ENCODE results near the gene EML6. TPM values are rescaled to one million over a fixed set of nuclear protein-coding genes. Genes with fewer than 3 reads are reported as not detected.

The EML6 gene
- total RNA-seq, 1 donor, result 1.1 TPM

DNA sequence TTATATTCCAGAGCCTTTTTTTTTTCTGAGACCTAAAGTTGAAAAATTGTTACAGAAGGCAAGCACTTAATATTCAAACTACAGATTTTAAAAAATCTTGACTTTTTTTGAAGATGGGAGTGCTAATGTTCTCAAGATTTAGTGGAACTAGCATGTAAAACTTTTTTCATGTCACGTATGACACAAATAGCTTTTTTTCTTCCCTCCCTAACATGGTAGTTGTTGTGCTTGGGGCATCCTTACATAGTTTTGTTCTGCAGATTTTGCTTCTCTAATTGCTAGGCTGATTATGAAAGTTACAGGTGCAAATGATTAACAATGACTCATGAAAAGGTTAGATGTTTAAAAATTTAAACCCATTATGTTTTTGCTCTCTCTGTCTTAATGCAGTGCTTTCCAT, 3.0 kb downstream of the EML6 start:
- Histone ChIP-seq H2AFZ (ENCODE audit: low read length) (no peak overlapping the region), H3K4me3 (ENCODE audit: insufficient read depth, low read length) (no peak overlapping the region), H3K4me2 (ENCODE audit: insufficient read depth, low read length) (no peak overlapping the region), H4K20me1 (ENCODE audit: insufficient read depth, low read length) (no peaks in the 10 kb centered on the region), H3K36me3 (ENCODE audit: insufficient read depth, low read length) (no peaks in the 10 kb centered on the region), H3K79me2 (ENCODE audit: insufficient read depth, low read length) (no peaks in the 10 kb centered on the region), H3K4me1 (ENCODE audit: insufficient read depth, low read length) (peaks cover 28% of the 10 kb centered on the region), H3K27ac (ENCODE audit: low read depth, low read length) (no peak overlapping the region), H3K27me3 (ENCODE audit: insufficient read depth, low read length) (peaks cover 23% of the 10 kb centered on the region), H3K9me3 (ENCODE audit: low read depth, low read length) (no peaks in the 10 kb centered on the region)
- DNase-seq (ENCODE audit: insufficient read length, low spot score, missing footprints), result no peak
- no peak for TF ChIP-seq CTCF (IDR thresholded peaks at IDR 0.05; ENCODE audit: extremely low read depth, low read depth, low read length)

- H3K79me2 ChIP-seq (ENCODE audit: insufficient read depth, low read length), result no peaks in the 10 kb centered on the region
- no peak for TF ChIP-seq CTCF (IDR thresholded peaks at IDR 0.05; ENCODE audit: extremely low read depth, low read depth, low read length)
Measured at GRCh38 chr2:54726940-54727339, 3.5 kb downstream of the EML6 start.

DNA sequence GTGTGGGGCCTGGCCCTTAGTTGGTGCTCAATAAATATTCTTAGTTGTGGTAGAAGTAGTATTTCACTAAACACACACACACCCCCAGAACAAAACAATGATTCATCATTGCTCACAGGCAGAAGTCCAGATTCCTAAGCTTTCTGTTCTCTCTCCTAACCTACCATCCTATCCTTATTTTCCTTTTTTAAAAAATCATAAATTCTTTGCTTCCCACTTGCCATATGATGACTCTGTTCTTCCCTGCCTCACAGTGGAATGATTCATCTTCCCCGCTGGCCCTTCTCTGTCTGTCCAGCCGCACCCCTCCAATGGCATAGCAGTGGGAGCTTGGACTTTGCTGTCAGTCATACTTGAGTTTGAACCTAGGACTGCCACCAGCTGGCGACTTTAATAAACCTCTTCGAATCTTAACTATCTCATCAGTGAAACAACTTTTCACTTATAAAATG, 5.2 kb downstream of the EML6 start:
- no peaks in the 10 kb centered on the region for H3K36me3 ChIP-seq (ENCODE audit: insufficient read depth, low read length)
- H3K27me3 ChIP-seq (ENCODE audit: insufficient read depth, low read length), result peaks cover 23% of the 10 kb centered on the region
- peak; percentile 25 for TF ChIP-seq CTCF (IDR thresholded peaks at IDR 0.05; ENCODE audit: extremely low read depth, low read depth, low read length)
- peak overlapping the region; percentile 31 for H3K27ac ChIP-seq (ENCODE audit: low read depth, low read length)
- no peaks in the 10 kb centered on the region for H3K79me2 ChIP-seq (ENCODE audit: insufficient read depth, low read length)
- peak; percentile 96 for DNase-seq (ENCODE audit: insufficient read length, low spot score, missing footprints)
- no peak overlapping the region for H3K4me3 ChIP-seq (ENCODE audit: insufficient read depth, low read length)
- peak overlapping the region; percentile 34 for H3K4me2 ChIP-seq (ENCODE audit: insufficient read depth, low read length)
- H2AFZ ChIP-seq (ENCODE audit: low read length), result no peak overlapping the region
- peaks cover 20% of the 10 kb centered on the region for H3K4me1 ChIP-seq (ENCODE audit: insufficient read depth, low read length)
- no peaks in the 10 kb centered on the region for H4K20me1 ChIP-seq (ENCODE audit: insufficient read depth, low read length)
- H3K9me3 ChIP-seq (ENCODE audit: low read depth, low read length), result no peaks in the 10 kb centered on the region

More at GRCh38 chr2:54726940-54727339, 3.5 kb downstream of the EML6 start:
- Histone ChIP-seq H4K20me1 (ENCODE audit: insufficient read depth, low read length) (no peaks in the 10 kb centered on the region), H3K4me3 (ENCODE audit: insufficient read depth, low read length) (no peak overlapping the region), H3K4me2 (ENCODE audit: insufficient read depth, low read length) (no peak overlapping the region), H3K27ac (ENCODE audit: low read depth, low read length) (no peak overlapping the region), H3K27me3 (ENCODE audit: insufficient read depth, low read length) (peaks cover 23% of the 10 kb centered on the region), H3K4me1 (ENCODE audit: insufficient read depth, low read length) (peaks cover 28% of the 10 kb centered on the region), H3K36me3 (ENCODE audit: insufficient read depth, low read length) (no peaks in the 10 kb centered on the region), H3K9me3 (ENCODE audit: low read depth, low read length) (no peaks in the 10 kb centered on the region), H2AFZ (ENCODE audit: low read length) (no peak overlapping the region)
- DNase-seq (ENCODE audit: insufficient read length, low spot score, missing footprints), result no peak

GRCh38 chr2:54735636-54736035, 12.2 kb downstream of the EML6 start:
- Histone ChIP-seq H3K4me1 (ENCODE audit: insufficient read depth, low read length) (no peaks in the 10 kb centered on the region), H3K4me3 (ENCODE audit: insufficient read depth, low read length) (no peak overlapping the region), H3K4me2 (ENCODE audit: insufficient read depth, low read length) (no peak overlapping the region), H3K27me3 (ENCODE audit: insufficient read depth, low read length) (peaks cover 2% of the 10 kb centered on the region), H3K79me2 (ENCODE audit: insufficient read depth, low read length) (no peaks in the 10 kb centered on the region), H2AFZ (ENCODE audit: low read length) (no peak overlapping the region), H3K9me3 (ENCODE audit: low read depth, low read length) (no peaks in the 10 kb centered on the region), H3K36me3 (ENCODE audit: insufficient read depth, low read length) (no peaks in the 10 kb centered on the region), H3K27ac (ENCODE audit: low read depth, low read length) (no peak overlapping the region), H4K20me1 (ENCODE audit: insufficient read depth, low read length) (no peaks in the 10 kb centered on the region)
- DNase-seq (ENCODE audit: insufficient read length, low spot score, missing footprints), result no peak
- TF ChIP-seq CTCF (IDR thresholded peaks at IDR 0.05; ENCODE audit: extremely low read depth, low read depth, low read length), result no peak
